Activated T-helper 1 cell treated with anti-CD3 and anti-CD28 coated beads, Interleukin-12 subunit alpha, Interleukin-12 subunit beta, Interleukin-2, Interleukin-4 antibody, amounts not matched to agents 30 ng/mL and 10 ng/mL and 1 ng/mL, durations not matched to agents 14 hours and 24 hours and 36 hours (primary cell): Measurements from ENCODE around the gene ITPR1. TPM values are rescaled to one million over a fixed set of nuclear protein-coding genes. Genes with fewer than 3 reads are reported as not detected.

Experiments used
- DNase-seq: peaks from one replicate; pipeline ENCODE4 v3.0.0; 2021; ENCODE audit warnings: low spot score
- H3K27ac Mint-ChIP-seq: one replicate; pipeline ENCODE4 v1.8.0; 2021; ENCODE audit warnings: mild to moderate bottlenecking, mixed read lengths
- H3K27me3 Mint-ChIP-seq: one replicate; pipeline ENCODE4 v1.8.0; 2022; ENCODE audit warnings: mild to moderate bottlenecking, moderate library complexity, mixed read lengths; ENCODE audit not compliant: insufficient read depth
- H3K36me3 Mint-ChIP-seq: one replicate; pipeline ENCODE4 v1.8.0; 2021; ENCODE audit warnings: low read depth, mixed read lengths
- H3K4me1 Mint-ChIP-seq: one replicate; pipeline ENCODE4 v1.8.0; 2021; ENCODE audit warnings: low read depth, mixed read lengths
- H3K4me3 Mint-ChIP-seq: one replicate; pipeline ENCODE4 v1.8.0; 2021; ENCODE audit warnings: mild to moderate bottlenecking, moderate library complexity, mixed read lengths
- H3K9me3 Mint-ChIP-seq: one replicate; pipeline ENCODE4 v1.8.0; 2021; ENCODE audit warnings: mixed read lengths
- intact Hi-C: fragments of 100-400 bp; cut with micrococcal nuclease; formaldehyde crosslinking; loops from one replicate; pipeline ENCODE4 v1.15.1; 2024
- total RNA-seq: library from RNA; stranded (reverse); gene quantifications from 2 replicates; pipeline ENCODE4 v1.2.3, GENCODE V29; 2022

The ITPR1 gene
- total RNA-seq, 1 donor from 2014 or later, result 108 TPM

GRCh38 chr3:4552811-4553210, 59.7 kb downstream of the ITPR1 start:
- peaks cover 3% of the 10 kb centered on the region for H3K36me3 Mint-ChIP-seq
- H3K27me3 Mint-ChIP-seq, result no peaks in the 10 kb centered on the region
- intact Hi-C loops, result no loop called here
- DNase-seq, result no peak
- no peak overlapping the region for H3K27ac Mint-ChIP-seq
- no peak overlapping the region for H3K4me3 Mint-ChIP-seq
- H3K9me3 Mint-ChIP-seq, result peaks cover 5% of the 10 kb centered on the region
- H3K4me1 Mint-ChIP-seq, result peaks cover 9% of the 10 kb centered on the region

GRCh38 chr3:4561661-4562060, 68.5 kb downstream of the ITPR1 start:
- intact Hi-C loops, result no loop called here
- Mint-ChIP-seq H3K4me3 (no peak overlapping the region), H3K4me1 (no peaks in the 10 kb centered on the region), H3K27ac (no peak overlapping the region), H3K27me3 (no peaks in the 10 kb centered on the region), H3K36me3 (peaks cover 3% of the 10 kb centered on the region), H3K9me3 (peaks cover 11% of the 10 kb centered on the region)
- no peak for DNase-seq

DNA sequence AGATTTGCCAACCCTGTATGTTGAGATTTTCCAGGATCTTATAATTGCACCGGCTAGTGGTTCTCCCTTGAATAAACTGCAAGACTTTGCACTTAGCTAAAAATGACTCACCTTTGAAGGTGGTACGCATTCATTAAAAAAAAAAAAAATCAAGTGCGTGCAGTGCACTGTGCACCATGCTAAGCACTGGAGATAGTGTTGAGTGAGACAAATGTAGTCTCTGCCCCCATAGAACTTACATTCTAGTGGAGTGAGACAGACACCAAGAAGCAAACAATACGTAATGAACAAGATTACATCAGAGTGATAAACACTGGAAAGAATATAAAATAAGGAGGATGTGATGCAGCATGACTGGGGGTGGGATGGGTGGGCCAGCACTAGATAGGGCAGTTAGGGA, 69.4 kb downstream of the ITPR1 start:
- intact Hi-C loops, result no loop called here
- Mint-ChIP-seq H3K27ac (no peak overlapping the region), H3K9me3 (peaks cover 8% of the 10 kb centered on the region), H3K4me1 (no peaks in the 10 kb centered on the region), H3K4me3 (no peak overlapping the region), H3K27me3 (no peaks in the 10 kb centered on the region), H3K36me3 (peaks cover 1% of the 10 kb centered on the region)
- DNase-seq, result no peak

DNA sequence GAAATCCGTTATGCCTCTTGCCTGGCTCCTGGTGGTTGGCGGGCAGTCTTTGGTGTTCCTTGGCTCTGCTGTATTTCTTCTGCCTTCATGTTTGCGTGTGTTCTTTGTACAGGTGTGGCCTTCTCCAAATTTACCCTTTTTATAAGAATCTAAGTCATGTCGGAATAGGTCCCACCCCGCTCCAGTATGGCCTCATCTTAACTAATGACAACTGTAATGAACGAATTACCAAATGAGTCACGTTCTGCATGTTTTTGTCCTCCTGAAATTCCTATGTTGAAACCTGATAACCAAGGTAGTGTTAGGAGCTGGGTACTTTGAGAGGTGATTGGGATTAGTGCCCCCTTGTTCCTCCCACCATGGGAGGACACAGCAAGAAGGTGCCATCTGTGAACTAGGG, 71.1 kb downstream of the ITPR1 start:
- intact Hi-C loops, result no loop called here
- H3K4me1 Mint-ChIP-seq, result no peaks in the 10 kb centered on the region
- no peak for DNase-seq
- no peaks in the 10 kb centered on the region for H3K9me3 Mint-ChIP-seq
- H3K27ac Mint-ChIP-seq, result no peak overlapping the region
- no peak overlapping the region for H3K4me3 Mint-ChIP-seq
- H3K27me3 Mint-ChIP-seq, result no peaks in the 10 kb centered on the region
- H3K36me3 Mint-ChIP-seq, result peaks cover 1% of the 10 kb centered on the region

DNA sequence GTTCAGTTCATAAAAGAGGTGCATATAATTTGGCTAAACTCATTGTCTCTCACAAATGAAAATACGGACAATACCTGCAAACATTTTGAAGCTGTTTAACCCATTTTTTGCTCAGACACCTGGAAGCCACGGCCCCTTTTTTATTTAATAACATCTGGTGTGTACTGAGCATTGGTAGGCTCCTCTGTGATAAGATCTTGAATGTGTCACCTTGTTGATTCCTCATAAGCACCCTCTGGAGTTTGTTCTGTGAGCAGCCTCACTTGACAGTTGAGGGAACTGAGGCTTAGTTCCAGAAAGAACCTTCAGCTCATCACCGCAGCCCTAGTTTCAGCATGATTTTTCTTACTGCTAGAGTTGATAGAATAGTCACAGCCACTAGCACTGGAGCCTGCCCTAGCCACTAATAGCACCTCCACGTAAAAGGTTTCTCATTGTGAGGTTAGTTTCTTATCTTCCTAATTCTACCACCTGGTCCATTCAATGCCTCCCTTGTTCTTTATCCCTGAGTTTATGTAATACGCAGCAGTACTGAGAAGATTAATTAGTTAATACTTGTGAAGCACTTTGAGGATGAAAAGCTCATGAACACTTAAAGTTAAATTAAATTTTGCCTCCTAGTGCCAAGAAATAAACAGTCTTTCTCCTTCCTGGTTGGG, 71.9 kb downstream of the ITPR1 start:
- H3K27me3 Mint-ChIP-seq, result no peaks in the 10 kb centered on the region
- H3K36me3 Mint-ChIP-seq, result peaks cover 1% of the 10 kb centered on the region
- no peak for DNase-seq
- H3K4me1 Mint-ChIP-seq, result no peaks in the 10 kb centered on the region
- H3K4me3 Mint-ChIP-seq, result no peak overlapping the region
- no peak overlapping the region for H3K27ac Mint-ChIP-seq
- H3K9me3 Mint-ChIP-seq, result no peaks in the 10 kb centered on the region
- intact Hi-C loops, result no loop called here

- no peak overlapping the region for H3K4me3 Mint-ChIP-seq
- H3K27ac Mint-ChIP-seq, result no peak overlapping the region
- intact Hi-C loops, result no loop called here
- H3K9me3 Mint-ChIP-seq, result no peaks in the 10 kb centered on the region
- H3K27me3 Mint-ChIP-seq, result no peaks in the 10 kb centered on the region
- H3K4me1 Mint-ChIP-seq, result no peaks in the 10 kb centered on the region
- H3K36me3 Mint-ChIP-seq, result peaks cover 1% of the 10 kb centered on the region
- DNase-seq, result no peak
Observed at GRCh38 chr3:4565809-4566501, 72.8 kb downstream of the ITPR1 start.

GRCh38 chr3:4568841-4569240, 75.7 kb downstream of the ITPR1 start:
- Mint-ChIP-seq H3K4me3 (no peak overlapping the region), H3K4me1 (peaks cover 5% of the 10 kb centered on the region)

DNA sequence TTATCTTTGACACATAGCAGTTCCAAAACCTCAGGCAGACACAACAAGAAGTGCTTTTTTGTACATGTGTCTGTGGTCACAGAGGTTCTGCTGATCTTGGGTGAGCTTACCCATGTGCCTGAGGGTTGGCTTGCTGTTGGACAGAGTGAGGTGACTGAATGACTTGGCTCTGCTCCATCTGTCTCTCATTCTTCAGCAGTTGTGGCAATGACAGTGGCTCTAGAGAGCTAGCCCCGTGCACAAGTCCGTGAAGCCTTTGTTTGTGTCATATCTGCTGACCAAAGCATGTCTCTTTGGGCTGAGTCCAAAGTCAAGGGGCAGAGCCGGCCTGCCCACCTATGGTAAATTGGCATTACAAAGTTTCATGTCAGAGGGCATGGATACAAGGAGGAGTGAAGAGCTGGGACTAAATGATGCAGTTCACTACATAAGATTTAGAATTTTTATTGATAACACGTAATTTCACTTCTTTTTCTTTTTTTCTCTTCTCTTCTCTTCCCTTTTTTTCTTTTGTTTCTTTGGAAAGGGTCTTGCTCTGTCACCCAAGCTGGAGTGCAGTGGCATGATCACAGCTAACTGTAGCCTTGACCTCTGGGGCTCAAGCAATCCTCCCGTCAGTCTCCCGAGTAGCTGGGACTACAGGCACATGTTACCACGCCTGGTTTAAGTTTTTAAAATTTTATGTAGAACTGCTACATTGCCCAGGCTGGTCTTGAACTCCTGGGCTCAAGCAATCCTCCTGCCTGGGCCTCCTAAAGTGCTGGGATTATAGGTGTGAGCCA, 77.9 kb downstream of the ITPR1 start:
- Mint-ChIP-seq H3K4me3 (no peak overlapping the region), H3K27ac (no peak overlapping the region), H3K4me1 (peaks cover 5% of the 10 kb centered on the region), H3K36me3 (peaks cover 1% of the 10 kb centered on the region), H3K9me3 (no peaks in the 10 kb centered on the region), H3K27me3 (no peaks in the 10 kb centered on the region)
- DNase-seq, result no peak
- intact Hi-C loops, result no loop called here

More at GRCh38 chr3:4568841-4569240, 75.7 kb downstream of the ITPR1 start:
- no peaks in the 10 kb centered on the region for H3K27me3 Mint-ChIP-seq
- H3K9me3 Mint-ChIP-seq, result no peaks in the 10 kb centered on the region
- peaks cover 1% of the 10 kb centered on the region for H3K36me3 Mint-ChIP-seq
- H3K27ac Mint-ChIP-seq, result no peak overlapping the region
- DNase-seq, result no peak
- intact Hi-C loops, result no loop called here

DNA sequence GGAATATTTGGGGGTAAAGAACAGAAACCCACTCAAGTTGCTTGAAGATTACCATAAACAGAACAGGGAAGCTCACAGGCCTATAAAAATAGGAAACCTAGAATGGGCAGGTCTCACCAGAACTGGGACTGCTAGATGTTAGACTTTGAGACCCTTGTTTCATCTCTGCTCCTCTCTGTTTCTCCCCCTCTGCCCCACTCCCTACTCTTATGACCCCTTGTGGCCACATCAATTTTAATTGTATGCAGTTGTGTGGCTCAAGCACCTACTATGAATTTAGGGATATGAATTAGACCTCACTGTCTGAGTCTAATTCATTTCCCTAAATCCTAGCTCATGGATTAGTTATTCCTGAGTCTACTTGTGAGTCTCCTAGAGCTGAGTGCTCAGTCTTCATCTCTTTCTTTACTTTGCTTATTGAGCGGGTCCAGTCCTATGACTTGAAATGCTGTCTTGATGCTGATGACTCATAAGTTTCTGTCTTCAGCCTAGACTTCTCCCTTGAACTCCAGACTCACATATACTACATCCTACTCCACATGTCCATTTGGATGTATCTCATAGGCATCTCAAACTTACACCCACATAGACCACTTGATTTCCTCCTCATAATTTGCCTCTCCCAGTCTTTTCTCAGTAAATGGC, 78.7 kb downstream of the ITPR1 start:
- intact Hi-C loops, result no loop called here
- peaks cover 5% of the 10 kb centered on the region for H3K4me1 Mint-ChIP-seq
- no peak for DNase-seq
- H3K27me3 Mint-ChIP-seq, result no peaks in the 10 kb centered on the region
- no peaks in the 10 kb centered on the region for H3K9me3 Mint-ChIP-seq
- H3K36me3 Mint-ChIP-seq, result peaks cover 1% of the 10 kb centered on the region
- H3K27ac Mint-ChIP-seq, result no peak overlapping the region
- no peak overlapping the region for H3K4me3 Mint-ChIP-seq

DNA sequence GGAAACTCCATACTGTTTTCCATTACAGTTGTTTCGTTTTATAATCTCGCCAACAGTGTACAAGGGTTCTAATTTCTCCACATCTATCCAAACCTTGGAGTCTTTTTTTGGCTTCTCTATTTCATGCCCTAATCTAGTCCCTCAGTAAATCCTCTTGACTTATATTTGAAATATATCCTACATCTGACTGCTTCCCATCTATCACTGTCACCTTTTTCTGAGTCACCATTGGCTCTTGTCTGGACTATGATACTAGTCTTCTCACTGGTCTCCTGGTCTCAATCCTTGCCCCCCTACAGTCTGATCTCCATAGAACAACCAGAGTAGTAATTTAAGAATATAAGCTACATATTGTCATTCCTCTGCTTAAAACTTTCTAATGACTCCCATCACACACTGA, 80.0 kb downstream of the ITPR1 start:
- Mint-ChIP-seq H3K9me3 (no peaks in the 10 kb centered on the region), H3K4me3 (no peak overlapping the region), H3K27me3 (no peaks in the 10 kb centered on the region), H3K4me1 (peaks cover 5% of the 10 kb centered on the region), H3K27ac (no peak overlapping the region), H3K36me3 (no peaks in the 10 kb centered on the region)
- DNase-seq, result no peak
- intact Hi-C loops, result no loop called here

DNA sequence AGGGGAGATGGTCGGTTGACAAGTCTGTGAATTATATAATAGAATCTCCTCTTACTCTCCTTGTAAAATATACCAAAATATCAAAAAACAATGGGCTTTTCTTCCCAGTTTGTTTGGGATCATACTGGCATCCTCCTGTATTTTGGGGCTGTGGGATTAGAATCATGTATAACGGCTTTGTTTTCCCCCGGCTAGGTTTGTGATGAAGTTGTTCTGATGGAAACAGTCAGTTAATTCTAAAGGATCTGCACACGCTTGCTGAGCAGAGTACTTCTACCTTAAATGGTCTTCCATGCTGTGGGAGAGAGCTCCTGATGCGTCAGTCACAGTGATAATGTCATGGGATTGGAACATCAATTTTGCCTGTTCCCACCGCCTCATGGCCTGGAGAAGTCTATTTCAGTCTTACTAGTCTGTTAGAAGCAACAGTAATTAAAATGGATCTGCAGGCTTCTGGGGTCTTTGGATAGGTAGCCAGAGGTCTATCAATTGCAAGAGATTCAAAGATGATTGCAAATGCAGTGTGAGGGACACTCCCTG, 81.3 kb downstream of the ITPR1 start:
- intact Hi-C loops, result no loop called here
- no peaks in the 10 kb centered on the region for H3K27me3 Mint-ChIP-seq

DNA sequence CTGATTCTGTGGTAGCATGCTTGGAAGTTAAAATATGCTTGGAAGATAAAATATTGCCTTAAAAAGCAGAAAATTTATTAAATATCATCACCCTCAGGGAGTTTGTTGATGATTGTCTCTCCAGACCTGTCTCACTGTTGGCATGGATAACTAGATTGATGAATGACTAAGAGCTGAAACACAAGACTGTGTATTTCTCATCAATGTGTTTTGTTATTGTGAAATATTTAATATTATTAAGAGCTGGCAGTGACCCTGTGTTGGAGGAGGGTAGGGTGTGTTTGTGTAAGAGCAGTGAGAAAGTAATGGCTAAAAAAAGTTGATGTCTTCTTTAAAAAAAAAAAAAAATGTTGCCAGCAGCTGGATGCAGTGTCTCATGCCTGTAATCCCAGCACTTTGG, 82.2 kb downstream of the ITPR1 start:
- Mint-ChIP-seq H3K9me3 (no peaks in the 10 kb centered on the region), H3K4me1 (peaks cover 5% of the 10 kb centered on the region), H3K27ac (no peak overlapping the region), H3K27me3 (no peaks in the 10 kb centered on the region), H3K4me3 (no peak overlapping the region), H3K36me3 (no peaks in the 10 kb centered on the region)
- intact Hi-C loops, result no loop called here
- DNase-seq, result no peak

More for the DNA sequence above, 81.3 kb downstream of the ITPR1 start:
- H3K9me3 Mint-ChIP-seq, result no peaks in the 10 kb centered on the region
- H3K27ac Mint-ChIP-seq, result no peak overlapping the region
- no peak for DNase-seq
- peaks cover 5% of the 10 kb centered on the region for H3K4me1 Mint-ChIP-seq
- no peak overlapping the region for H3K4me3 Mint-ChIP-seq
- no peaks in the 10 kb centered on the region for H3K36me3 Mint-ChIP-seq
